GM12891 (cell line): ENCODE data around the gene XRCC3.

Source experiments
- DNase-seq: peaks from one replicate; pipeline ENCODE4 v3.0.0; 2011; ENCODE audit warnings: low spot score; ENCODE audit not compliant: insufficient read length
- FAIRE-seq: peaks from 2 replicates; lab custom pipeline; 2011; peaks lifted over from hg19 to GRCh38; lab: Jason Lieb, UNC
- PAX5 ChIP-seq: IDR thresholded peaks from 2 replicates; pipeline ENCODE4 v1.6.1; 2011; ENCODE audit warnings: low read length, moderate library complexity, mild to moderate bottlenecking; ENCODE audit not compliant: insufficient read depth, severe bottlenecking
- POLR2A ChIP-seq: IDR thresholded peaks from 2 replicates; pipeline ENCODE4 v1.6.1; 2011; ENCODE audit warnings: low read depth, low read length, control low read depth
- POLR2AphosphoS5 ChIP-seq: IDR thresholded peaks from 2 replicates; pipeline ENCODE4 v1.6.1; 2011; ENCODE audit warnings: low read depth, low read length, control low read depth
- POU2F2 ChIP-seq: IDR thresholded peaks from 2 replicates; pipeline ENCODE4 v1.6.1; 2011; ENCODE audit warnings: low read depth, mild to moderate bottlenecking, control low read depth, low read length, moderate library complexity
- SPI1 ChIP-seq: IDR thresholded peaks from 2 replicates; pipeline ENCODE4 v1.6.1; 2011; ENCODE audit warnings: low read depth, low read length, control low read depth
- TAF1 ChIP-seq: IDR thresholded peaks from 2 replicates; pipeline ENCODE4 v1.6.1; 2011; ENCODE audit warnings: low read depth, low read length, control low read depth

XRCC3 gene

GRCh38 chr14:103738701-103739451 is 23.6 kb upstream of the XRCC3 start:
- FAIRE-seq (no peak), DNase-seq (no peak)
- TF ChIP-seq POLR2AphosphoS5 (no peak), SPI1 (no peak), TAF1 (no peak), POU2F2 (no peak), POLR2A (no peak), PAX5 (no peak)

- FAIRE-seq (no peak), DNase-seq (no peak)
- TF ChIP-seq SPI1 (no peak), POU2F2 (no peak), POLR2AphosphoS5 (no peak), TAF1 (no peak), POLR2A (no peak), PAX5 (no peak)
Observed at GRCh38 chr14:103738166-103738565, 22.9 kb upstream of the XRCC3 start.

- TF ChIP-seq TAF1 (no peak), POU2F2 (no peak), PAX5 (no peak), POLR2AphosphoS5 (no peak), POLR2A (no peak), SPI1 (no peak)
- FAIRE-seq (no peak), DNase-seq (no peak)
Observed at GRCh38 chr14:103737432-103738045, 22.3 kb upstream of the XRCC3 start.

GRCh38 chr14:103736546-103737431 is 21.5 kb upstream of the XRCC3 start:
- DNase-seq: no peak
- TF ChIP-seq TAF1 (no peak), PAX5 (no peak), POLR2AphosphoS5 (no peak), POU2F2 (no peak), POLR2A (no peak), SPI1 (no peak)
- FAIRE-seq: no peak

GRCh38 chr14:103735815-103736545 is 20.7 kb upstream of the XRCC3 start:
- TF ChIP-seq PAX5: no peak
- no peak for TF ChIP-seq TAF1
- no peak for TF ChIP-seq SPI1
- no peak for TF ChIP-seq POLR2AphosphoS5
- TF ChIP-seq POU2F2: no peak
- FAIRE-seq (no peak), DNase-seq (no peak)

GRCh38 chr14:103735439-103735814 is 20.2 kb upstream of the XRCC3 start:
- no peak for TF ChIP-seq POU2F2
- TF ChIP-seq POLR2AphosphoS5: no peak
- TF ChIP-seq SPI1: no peak
- no peak for TF ChIP-seq POLR2A
- TF ChIP-seq PAX5: no peak
- TF ChIP-seq TAF1: no peak
- FAIRE-seq (no peak), DNase-seq (no peak)

- no peak for TF ChIP-seq POU2F2
- no peak for TF ChIP-seq POLR2A
- TF ChIP-seq POLR2AphosphoS5: no peak
- TF ChIP-seq TAF1: no peak
- TF ChIP-seq PAX5: no peak
- TF ChIP-seq SPI1: no peak
- FAIRE-seq (no peak), DNase-seq (no peak)
Observed at GRCh38 chr14:103735022-103735421, 19.8 kb upstream of the XRCC3 start.

GRCh38 chr14:103734081-103734888 is 19.0 kb upstream of the XRCC3 start:
- DNase-seq (no peak), FAIRE-seq (no peak)
- no peak for TF ChIP-seq SPI1
- TF ChIP-seq POLR2AphosphoS5: no peak
- no peak for TF ChIP-seq POU2F2

GRCh38 chr14:103733651-103734050 is 18.4 kb upstream of the XRCC3 start:
- DNase-seq (no peak), FAIRE-seq (no peak)
- no peak for TF ChIP-seq TAF1
- TF ChIP-seq POLR2AphosphoS5: no peak
- no peak for TF ChIP-seq POLR2A
- TF ChIP-seq PAX5: no peak
- TF ChIP-seq POU2F2: no peak
- TF ChIP-seq SPI1: no peak
